Measurements from ENCODE around the gene MLLT3. TPM values are rescaled to one million over a fixed set of nuclear protein-coding genes. Genes with fewer than 3 reads are reported as not detected.
"Not testable (repeated sequence)": the region's sequence is repeated elsewhere in the genome, so short reads cannot be mapped to it uniquely, and the experiment has no call there.

MLLT3 gene
- total and polyA plus RNA-seq, 9 donors = 8.7 to 15.4 (median 13.8) TPM

DNA sequence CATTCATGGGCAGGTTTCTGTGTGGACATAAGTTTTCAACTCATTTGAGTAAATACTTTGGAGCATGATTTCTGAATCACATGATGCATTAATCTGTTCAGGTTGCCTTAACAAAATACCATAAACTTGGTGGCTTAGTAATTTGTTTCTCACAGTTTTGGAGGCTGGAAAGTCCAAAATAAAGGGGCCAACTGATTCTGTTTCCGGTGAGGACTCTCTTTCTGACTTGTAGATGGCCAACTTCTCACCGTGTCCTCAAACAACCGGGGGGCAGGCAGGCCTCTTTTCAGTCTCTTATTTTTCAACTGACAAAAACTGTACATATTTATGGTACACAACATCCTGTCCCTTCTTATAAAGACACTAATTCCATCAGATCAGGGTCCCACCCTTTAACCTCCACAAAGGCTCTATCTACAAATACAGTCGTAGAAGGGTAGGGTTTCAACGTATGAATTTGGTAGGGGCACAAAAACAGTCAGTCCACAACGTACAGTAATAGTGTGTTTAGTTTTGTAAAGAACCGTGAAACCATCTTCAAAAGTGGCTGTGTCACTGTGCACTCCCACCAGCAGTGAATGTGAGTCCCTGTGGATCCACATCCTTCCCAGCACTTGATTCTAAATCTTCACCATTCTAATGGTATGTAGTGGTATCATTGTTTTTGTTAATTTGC is 37.2 kb downstream of the MLLT3 start:
- intact Hi-C loops (cut with DNase I) = no loop called here

DNA sequence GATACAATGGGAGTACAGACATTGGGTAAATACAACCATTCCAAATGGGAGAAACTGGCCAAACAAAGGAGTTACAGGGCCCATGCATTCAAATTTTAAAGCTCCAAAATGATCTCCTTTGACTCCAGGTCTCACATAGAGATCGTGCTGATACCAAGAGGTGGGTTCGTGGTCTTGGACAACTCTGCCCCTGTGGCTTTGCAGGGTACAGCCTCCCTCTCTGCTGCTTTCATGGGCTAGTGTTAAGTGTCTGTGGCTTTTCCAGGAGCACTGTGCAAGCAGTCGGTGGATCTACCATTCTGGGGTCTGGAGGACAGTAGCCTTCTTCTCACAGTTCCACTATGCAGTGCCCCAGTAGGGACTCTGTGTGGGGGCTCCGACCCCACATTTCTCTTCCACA is 39.2 kb downstream of the MLLT3 start:
- H3K4me3 ChIP-seq; H3K27me3 ChIP-seq; intact Hi-C loops (cut with DNase I); DNase-seq; H3K36me3 ChIP-seq; H3K9me3 ChIP-seq; H3K4me1 ChIP-seq (ENCODE audit: insufficient read depth); H3K27ac ChIP-seq: not testable (repeated sequence)
- WGBS, 3 donors = 95 to 98% (median 98%) methylated on average over 4 of the region's 4 CpGs

More for the DNA sequence above, 37.2 kb downstream of the MLLT3 start:
- DNase-seq = no peak
- H3K27me3 ChIP-seq = no peaks in the 10 kb centered on the region
- no peak overlapping the region for H3K4me3 ChIP-seq
- no peaks in the 10 kb centered on the region for H3K4me1 ChIP-seq (ENCODE audit: insufficient read depth)
- no peak overlapping the region for H3K27ac ChIP-seq
- WGBS, 3 donors = 84 to 98% (median 90%) methylated on average over 7 of the region's 7 CpGs
- TF ChIP-seq, protein P1, sequence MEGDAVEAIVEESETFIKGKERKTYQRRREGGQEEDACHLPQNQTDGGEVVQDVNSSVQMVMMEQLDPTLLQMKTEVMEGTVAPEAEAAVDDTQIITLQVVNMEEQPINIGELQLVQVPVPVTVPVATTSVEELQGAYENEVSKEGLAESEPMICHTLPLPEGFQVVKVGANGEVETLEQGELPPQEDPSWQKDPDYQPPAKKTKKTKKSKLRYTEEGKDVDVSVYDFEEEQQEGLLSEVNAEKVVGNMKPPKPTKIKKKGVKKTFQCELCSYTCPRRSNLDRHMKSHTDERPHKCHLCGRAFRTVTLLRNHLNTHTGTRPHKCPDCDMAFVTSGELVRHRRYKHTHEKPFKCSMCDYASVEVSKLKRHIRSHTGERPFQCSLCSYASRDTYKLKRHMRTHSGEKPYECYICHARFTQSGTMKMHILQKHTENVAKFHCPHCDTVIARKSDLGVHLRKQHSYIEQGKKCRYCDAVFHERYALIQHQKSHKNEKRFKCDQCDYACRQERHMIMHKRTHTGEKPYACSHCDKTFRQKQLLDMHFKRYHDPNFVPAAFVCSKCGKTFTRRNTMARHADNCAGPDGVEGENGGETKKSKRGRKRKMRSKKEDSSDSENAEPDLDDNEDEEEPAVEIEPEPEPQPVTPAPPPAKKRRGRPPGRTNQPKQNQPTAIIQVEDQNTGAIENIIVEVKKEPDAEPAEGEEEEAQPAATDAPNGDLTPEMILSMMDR (IDR thresholded peaks at IDR 0.05) = no peak
- TF ChIP-seq EP300 (IDR thresholded peaks at IDR 0.05) = no peak
- TF ChIP-seq POLR2A (IDR thresholded peaks at IDR 0.05) = no peak
- no peaks in the 10 kb centered on the region for H3K9me3 ChIP-seq
- no peaks in the 10 kb centered on the region for H3K36me3 ChIP-seq

DNA sequence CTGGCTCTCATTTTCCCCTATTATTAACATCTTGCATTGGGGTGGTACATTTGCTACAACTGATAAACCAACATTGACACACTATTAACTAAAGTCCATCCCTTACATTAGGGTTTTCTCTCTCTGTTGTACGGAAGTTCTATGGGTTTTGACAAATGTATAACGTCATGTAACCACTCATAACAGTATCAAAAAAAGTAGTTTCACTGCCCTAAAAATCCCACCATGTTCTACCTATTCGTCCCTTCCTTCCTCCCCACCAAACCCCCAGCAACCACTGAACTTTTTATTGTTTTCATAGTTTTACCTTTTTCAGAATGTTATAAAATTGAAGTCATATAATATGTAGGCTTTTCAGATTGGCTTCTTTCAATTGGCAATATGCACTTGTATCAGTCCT is 40.1 kb downstream of the MLLT3 start:
- DNase-seq = no peak
- no peak overlapping the region for H3K4me3 ChIP-seq
- H3K27me3 ChIP-seq = no peaks in the 10 kb centered on the region
- H3K36me3 ChIP-seq = no peaks in the 10 kb centered on the region
- no peak overlapping the region for H3K27ac ChIP-seq
- TF ChIP-seq POLR2A (IDR thresholded peaks at IDR 0.05) (no peak), EP300 (IDR thresholded peaks at IDR 0.05) (no peak)
- TF ChIP-seq, protein P1 (IDR thresholded peaks at IDR 0.05) = no peak
- intact Hi-C loops (cut with DNase I) = no loop called here
- H3K4me1 ChIP-seq (ENCODE audit: insufficient read depth) = no peaks in the 10 kb centered on the region
- WGBS, 3 donors = 90 to 97% (median 94%) methylated on average over 3 of the region's 3 CpGs
- H3K9me3 ChIP-seq = no peaks in the 10 kb centered on the region

DNA sequence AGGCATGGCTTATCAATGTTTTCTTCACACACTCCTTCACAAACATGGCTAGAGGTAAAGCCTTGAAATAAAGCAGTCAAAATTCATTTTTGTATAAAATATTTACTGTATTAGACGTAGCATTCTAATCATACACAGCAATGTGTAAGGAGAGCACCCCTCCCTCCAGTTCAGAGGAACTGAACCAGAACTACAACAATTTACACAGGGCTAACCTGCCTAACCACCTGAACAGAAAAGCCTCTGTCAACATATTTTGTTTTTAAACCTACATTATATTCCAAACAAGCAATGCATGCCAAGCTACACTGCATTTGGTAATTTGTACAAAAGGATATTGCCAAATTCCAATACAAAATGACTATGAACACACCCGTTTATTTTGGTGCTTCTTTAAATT is 41.6 kb downstream of the MLLT3 start:
- 66 to 80% (median 76%) methylated on average over 2 of the region's 2 CpGs for WGBS, 3 donors
- no peak for TF ChIP-seq EP300 (IDR thresholded peaks at IDR 0.05)
- TF ChIP-seq, protein P1 (IDR thresholded peaks at IDR 0.05) = no peak
- TF ChIP-seq POLR2A (IDR thresholded peaks at IDR 0.05) = no peak
- DNase-seq = no peak
- intact Hi-C loops (cut with DNase I) = no loop called here
- H3K27me3 ChIP-seq = no peaks in the 10 kb centered on the region
- no peak overlapping the region for H3K27ac ChIP-seq
- H3K4me1 ChIP-seq (ENCODE audit: insufficient read depth) = no peaks in the 10 kb centered on the region
- no peaks in the 10 kb centered on the region for H3K36me3 ChIP-seq
- no peak overlapping the region for H3K4me3 ChIP-seq
- H3K9me3 ChIP-seq = peaks cover 0 to 4% of the 10 kb centered on the region in 2 donors

DNA sequence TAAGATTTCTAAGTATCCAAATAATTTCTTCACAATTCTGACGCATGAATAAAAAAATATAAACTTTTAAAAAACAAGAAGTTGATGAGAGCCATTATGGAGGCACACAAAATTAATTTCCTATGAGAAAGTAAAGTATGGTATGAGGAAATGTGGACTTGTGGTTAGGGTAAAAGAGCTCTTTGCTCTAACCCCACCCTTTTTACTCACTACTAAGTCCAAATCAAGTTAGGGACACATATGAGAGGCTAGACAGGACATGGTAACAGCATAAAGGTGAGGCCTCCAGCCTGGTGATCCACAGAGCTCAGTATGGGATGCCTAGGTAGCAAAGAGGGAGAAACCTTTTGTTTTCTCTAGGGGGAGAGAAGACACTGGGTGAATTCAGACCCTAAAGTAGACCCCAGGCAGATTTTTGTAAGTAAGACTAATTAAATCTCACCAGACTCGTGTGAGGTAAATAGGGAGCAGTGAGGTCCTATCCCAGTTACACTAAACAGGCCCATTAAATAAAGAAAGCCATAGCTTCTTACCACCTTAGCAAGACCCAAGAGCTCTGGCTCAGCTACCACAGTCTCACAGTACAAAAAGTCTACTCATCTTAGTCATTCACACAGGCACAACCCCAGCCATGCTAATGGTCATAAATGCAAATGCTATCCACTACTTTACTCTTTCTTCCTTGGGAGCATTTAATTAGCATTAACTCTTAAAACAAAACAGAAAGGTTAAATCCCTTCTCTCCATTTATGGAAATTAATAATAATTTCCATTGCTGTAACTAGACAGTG is 42.6 kb downstream of the MLLT3 start:
- WGBS, 3 donors = 91 to 92% (median 92%) methylated on average over 2 of the region's 2 CpGs
- no peak for DNase-seq
- TF ChIP-seq POLR2A (IDR thresholded peaks at IDR 0.05) (no peak), EP300 (IDR thresholded peaks at IDR 0.05) (no peak)
- TF ChIP-seq, protein P1 (IDR thresholded peaks at IDR 0.05) = no peak
- Histone ChIP-seq H3K4me1 (ENCODE audit: insufficient read depth) (no peaks in the 10 kb centered on the region), H3K27me3 (no peaks in the 10 kb centered on the region), H3K4me3 (no peak overlapping the region), H3K36me3 (no peaks in the 10 kb centered on the region), H3K9me3 (peaks cover 0 to 4% of the 10 kb centered on the region in 2 donors), H3K27ac (no peak overlapping the region)
- intact Hi-C loops (cut with DNase I) = no loop called here
